Measurements from ENCODE around the gene TRIM29. TPM values are rescaled to one million over a fixed set of nuclear protein-coding genes. Genes with fewer than 3 reads are reported as not detected.

The TRIM29 gene
- total and polyA plus RNA-seq, 2 of the 13 experiments (the other 11 are each of a cell fraction or from before 2014, with no cell fraction given): 0.86 TPM

GRCh38 chr11:120168960-120169681 lies 31.2 kb upstream of the TRIM29 start (continued):
- TF ChIP-seq ZNF414 (CRISPR knock-in tag; IDR thresholded peaks at IDR 0.05): no peak
- TF ChIP-seq FOXO4 (CRISPR knock-in tag; conservative IDR thresholded peaks at IDR 0.05): no peak
- TF ChIP-seq ZNF24 (IDR thresholded peaks at IDR 0.05): no peak
- TF ChIP-seq SMAD9 (CRISPR knock-in tag; IDR thresholded peaks at IDR 0.05): no peak
- no peak for TF ChIP-seq SMARCC2 (IDR thresholded peaks at IDR 0.05)
- 0 out of 2 replicates have a peak, but pooled peaks have one; percentile 21 for TF ChIP-seq ATF2 (CRISPR knock-in tag; IDR thresholded peaks at IDR 0.05)
- TF ChIP-seq TRIM24 (CRISPR knock-in tag; IDR thresholded peaks at IDR 0.05): no peak
- no peak for TF ChIP-seq DPF2 (CRISPR knock-in tag; IDR thresholded peaks at IDR 0.05; ENCODE audit: borderline replicate concordance, low read depth)
- peak; percentile 92 for TF ChIP-seq ZNF777 (CRISPR knock-in tag; IDR thresholded peaks at IDR 0.05)
- no peak for TF ChIP-seq IKZF4 (CRISPR knock-in tag; IDR thresholded peaks at IDR 0.05; ENCODE audit: borderline replicate concordance, low read depth, not compliant biosample characterization)
- TF ChIP-seq NRL (CRISPR knock-in tag; IDR thresholded peaks at IDR 0.05; ENCODE audit: borderline replicate concordance): no peak
- peak; percentile 39; the same call in 1 of the 2 replicates for TF ChIP-seq TBX2 (CRISPR knock-in tag; IDR thresholded peaks at IDR 0.05; ENCODE audit: borderline replicate concordance)
- TF ChIP-seq ZNF737 (CRISPR knock-in tag; IDR thresholded peaks at IDR 0.05; ENCODE audit: borderline replicate concordance): no peak
- no peak for TF ChIP-seq ZBTB25 (CRISPR knock-in tag; IDR thresholded peaks at IDR 0.05)
- TF ChIP-seq ZFP1 (CRISPR knock-in tag; IDR thresholded peaks at IDR 0.05): no peak
- no peak for TF ChIP-seq ARNTL (CRISPR knock-in tag; IDR thresholded peaks at IDR 0.05)
- TF ChIP-seq ZMYM4 (CRISPR knock-in tag; IDR thresholded peaks at IDR 0.05): peak; percentile 49; the same call in 1 of the 2 replicates
- TF ChIP-seq SMYD3 (CRISPR knock-in tag; IDR thresholded peaks at IDR 0.05): no peak
- peak; percentile 37 for TF ChIP-seq ZFP91 (CRISPR knock-in tag; IDR thresholded peaks at IDR 0.05; ENCODE audit: borderline replicate concordance)
- 0 out of 2 replicates have a peak, but pooled peaks have one; percentile 35 for TF ChIP-seq ZBTB7B (CRISPR knock-in tag; IDR thresholded peaks at IDR 0.05)
- peak; percentile 50; the same call in 1 of the 2 replicates for TF ChIP-seq UBTF (CRISPR knock-in tag; IDR thresholded peaks at IDR 0.05)

Data from HepG2 (cell line).